GM18861 (cell line): Measurements from ENCODE around the gene KCTD3.

ENCODE experiments used
- ATAC-seq: cut with Tn5 transposase; IDR thresholded peaks from one replicate; pipeline ENCODE4 v1.9.1; 2021; ENCODE audit not compliant: unreplicated experiment

The KCTD3 gene

DNA sequence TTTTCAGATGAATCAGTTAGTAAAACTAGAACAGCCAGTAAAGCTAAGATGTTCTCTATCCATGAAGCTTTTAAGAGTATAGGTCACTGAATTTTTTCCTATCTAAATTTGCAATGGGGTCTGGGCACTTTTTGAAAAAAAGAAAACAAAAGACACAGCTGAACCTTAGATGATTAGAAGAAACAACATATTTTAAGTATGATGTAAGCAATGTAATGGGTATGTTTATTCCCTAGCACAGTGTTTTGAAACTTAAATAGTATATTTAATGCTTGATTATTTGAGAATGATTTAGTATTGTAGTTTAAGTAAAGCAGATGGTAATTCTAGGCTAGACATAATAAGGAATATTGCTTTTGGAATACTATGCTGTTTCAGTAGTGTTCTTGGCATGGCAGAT is 36.2 kb downstream of the KCTD3 start:
- ATAC-seq, result no peak

DNA sequence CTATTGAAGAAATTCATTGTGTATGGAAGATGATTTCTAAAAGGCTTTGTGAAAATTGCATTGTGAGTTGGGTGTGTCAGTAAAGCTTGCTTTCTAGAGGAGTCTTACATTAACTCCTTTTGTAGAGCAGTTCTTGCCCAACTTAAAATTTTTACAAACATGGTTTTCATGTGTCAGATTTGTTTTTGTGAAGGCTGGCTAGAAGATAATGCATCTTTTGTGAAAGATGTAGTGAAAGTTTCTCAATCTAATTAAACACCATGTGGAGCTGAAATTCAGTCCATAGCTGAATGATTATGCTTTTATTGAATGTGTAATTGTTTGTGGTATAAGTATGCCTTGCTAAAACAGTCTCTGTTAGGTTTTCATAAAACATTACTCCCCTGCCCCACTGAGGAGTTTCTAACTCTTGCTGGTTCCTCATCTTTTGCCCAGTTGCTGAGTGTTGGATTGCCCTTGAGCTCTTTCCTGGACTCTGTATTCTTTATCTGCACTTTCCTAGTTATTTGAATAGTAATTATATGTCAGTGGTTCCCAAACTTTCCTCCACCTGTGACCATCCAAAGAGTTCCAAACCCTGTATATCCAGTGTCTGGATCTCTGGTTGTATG is 38.0 kb downstream of the KCTD3 start:
- no peak for ATAC-seq

DNA sequence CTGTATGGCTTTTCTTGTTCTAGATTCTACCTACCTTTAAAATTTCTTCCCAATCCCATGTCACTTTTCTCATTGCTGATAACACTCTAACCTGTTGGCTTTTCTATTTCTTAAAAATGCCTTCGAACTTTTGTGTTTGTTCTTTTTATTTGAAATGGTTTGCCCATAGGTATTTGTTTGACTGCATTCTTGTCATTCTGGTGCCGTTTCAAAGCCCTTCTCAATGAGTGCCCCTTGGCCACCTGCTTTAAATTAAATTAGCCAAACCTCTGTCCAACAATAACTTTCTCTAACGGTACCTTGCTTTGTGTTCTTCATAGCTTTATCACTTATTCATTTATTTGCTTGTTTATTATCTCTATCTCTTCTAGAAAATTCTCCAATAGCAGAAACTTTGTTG is 38.9 kb downstream of the KCTD3 start:
- ATAC-seq, result no peak

DNA sequence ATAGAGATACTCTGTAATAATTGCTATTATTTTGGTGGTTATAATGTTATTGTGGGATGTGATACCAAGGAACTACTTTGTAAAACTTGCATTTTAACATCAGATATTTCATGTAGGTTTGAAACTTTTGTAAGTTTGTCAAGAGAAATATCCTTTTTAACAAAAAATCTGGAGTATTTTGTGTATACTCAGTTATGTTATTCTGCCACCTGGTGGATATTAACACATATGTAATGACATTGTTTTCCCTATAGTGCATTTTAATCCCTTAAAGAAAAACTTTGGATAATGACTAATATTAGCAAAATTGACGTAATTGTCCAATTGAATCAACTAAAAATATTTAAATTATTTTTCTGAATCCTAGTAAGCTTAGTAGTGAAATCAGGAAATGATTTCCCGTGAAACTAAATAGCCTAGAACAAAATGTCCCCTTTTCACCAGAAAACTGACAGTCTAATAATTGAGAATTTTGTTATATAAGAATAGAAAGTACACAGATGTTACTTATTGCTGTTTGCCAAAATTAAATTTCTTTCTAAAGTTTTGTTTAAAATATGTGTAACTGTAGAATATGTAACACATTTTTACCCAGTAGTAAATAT is 39.6 kb downstream of the KCTD3 start:
- peak; percentile 53 for ATAC-seq

DNA sequence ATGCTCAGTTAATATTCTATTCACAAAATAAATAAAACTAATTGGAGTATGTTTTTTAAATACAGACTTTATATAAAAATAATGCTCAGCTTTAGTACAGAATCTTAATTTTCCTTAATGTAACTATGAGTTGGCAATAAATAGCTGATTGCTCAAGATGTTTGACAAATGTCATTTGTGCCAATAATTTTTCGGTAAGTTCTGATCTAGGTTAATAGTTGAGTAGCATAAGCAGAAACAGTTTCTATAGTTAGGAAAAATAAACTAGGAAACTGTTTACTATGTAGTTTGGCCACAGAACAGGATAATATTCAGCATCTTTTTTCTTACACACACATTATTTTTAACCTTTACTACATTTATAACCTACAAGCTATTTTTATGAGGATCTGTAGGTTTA is 40.3 kb downstream of the KCTD3 start:
- ATAC-seq, result no peak

DNA sequence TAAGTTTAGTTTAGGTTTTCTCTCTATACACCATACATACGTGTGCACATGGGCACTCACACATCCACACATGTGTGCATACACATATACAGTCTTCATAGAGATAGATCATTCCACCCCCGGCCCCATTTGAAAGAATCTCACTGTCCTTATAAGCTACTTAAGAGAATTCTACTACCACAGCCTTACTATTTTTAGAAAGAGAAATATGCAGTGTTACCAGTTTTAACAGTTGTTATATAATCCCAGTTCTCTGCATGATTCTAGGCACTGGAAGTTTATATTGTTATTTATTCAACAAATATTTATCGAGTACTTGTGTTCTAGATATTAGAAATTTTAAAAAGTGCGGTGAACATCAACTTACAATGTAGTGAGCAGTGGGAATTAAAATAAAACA is 41.5 kb downstream of the KCTD3 start:
- no peak for ATAC-seq

DNA sequence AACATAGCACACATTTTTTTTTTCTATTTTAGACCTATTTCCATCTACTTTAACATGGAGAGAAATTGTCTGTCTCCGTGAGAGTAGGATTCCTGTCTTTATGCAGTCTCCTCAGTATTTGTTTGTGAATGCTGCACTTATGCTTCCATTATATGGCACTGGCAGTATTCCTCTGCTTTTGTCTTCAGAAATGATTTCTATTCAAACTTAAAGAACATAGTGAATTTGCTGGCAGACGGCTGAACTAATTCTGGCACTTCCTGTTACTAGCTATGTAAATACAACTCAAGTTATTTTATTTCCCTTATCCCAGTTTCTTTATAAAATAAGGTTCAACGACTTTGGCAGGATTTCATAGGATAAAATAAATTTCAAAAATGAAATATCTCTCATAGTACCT is 45.3 kb downstream of the KCTD3 start:
- ATAC-seq, result no peak

DNA sequence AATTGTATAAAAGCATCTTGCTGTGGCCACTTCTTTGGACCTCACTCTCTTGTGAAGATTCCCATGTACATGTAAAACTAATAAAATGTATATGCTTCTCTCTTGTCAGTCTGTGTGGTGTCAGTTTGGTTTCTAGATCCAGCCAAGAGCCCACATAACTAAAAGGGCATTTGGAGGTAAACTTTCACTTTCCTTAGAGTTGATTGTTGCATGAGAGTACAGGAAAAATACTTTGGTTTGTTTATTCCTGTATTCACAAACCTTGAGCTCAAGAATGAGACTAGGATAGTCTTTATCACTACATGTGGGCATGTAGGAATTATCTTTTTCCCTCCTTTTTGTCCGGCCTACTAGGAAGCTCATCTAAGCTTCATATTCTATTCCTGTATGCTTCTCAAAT is 50.9 kb downstream of the KCTD3 start:
- no peak for ATAC-seq

DNA sequence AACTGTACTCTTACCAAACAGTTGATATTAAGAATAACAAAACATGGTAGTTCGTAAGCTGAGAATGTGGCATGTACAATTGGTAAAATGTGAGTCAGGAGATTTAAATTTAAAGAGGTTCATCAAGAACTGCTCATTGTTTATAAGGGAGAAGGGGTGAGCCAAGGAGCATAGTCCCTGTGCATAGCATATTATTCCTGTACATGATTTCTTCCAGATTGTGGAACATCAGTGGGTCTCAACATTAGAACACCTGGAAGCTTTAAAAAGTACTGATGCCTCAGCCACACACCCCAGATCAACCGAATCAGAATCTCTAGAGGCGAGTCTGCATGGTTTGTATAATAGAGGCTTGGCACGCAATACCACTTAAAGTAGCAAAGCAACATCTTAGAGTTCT is 56.1 kb downstream of the KCTD3 start:
- ATAC-seq, result no peak

DNA sequence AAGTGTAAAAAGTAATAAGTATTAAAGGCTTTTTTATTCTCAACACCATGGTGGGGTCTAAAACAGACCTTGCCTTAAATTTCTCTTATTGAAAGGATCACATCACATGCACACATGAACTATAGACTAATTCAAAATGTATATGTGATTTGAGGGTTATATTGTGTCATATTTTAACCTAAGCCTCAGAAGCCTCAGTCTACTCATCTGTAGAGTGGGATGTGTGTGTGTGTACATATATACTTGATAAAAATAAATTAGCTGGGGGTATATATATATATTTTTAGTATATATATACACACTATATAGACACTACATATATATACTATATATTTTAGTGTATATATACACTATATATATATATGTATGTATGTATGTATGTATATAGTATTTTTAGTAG is 58.8 kb downstream of the KCTD3 start:
- no peak for ATAC-seq

DNA sequence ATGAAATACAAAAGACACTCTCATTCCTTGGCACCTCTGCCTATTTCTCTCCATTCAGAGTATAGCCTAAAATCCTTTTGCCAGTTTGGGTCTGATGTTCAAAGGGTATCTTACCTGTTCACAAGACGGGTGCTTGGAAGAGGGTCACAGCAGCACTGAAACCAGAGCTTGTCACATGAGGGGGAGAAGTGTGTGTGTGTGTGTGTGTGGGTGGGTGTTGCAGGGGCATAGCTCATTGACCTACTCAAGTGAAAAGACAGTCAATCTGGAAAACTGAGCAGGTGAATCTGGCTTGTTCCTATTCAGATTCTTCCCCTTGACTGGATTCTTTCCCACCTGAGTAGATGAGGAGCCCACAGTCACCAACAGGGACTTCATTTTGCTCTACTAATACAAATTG is 63.9 kb downstream of the KCTD3 start:
- no peak for ATAC-seq

DNA sequence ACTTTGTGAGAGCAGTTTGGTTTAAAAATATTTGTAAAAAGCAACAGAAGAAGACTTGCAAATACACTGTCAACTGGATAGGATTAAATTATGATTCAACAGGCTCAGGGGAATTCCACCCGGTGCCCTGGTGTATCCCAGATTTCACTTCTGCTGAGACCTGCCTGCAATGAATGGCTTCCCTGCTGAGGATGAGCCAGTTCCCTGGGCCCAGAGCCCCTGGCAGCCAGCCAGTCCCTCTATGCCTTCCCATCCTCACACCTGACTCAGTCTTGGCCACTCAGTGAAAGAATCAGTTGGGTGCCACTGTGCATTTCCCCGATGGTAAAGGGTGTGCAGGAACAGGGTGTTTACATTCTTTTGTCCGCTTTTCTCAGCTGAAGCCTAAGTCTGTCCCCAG is 64.4 kb downstream of the KCTD3 start:
- ATAC-seq, result no peak

DNA sequence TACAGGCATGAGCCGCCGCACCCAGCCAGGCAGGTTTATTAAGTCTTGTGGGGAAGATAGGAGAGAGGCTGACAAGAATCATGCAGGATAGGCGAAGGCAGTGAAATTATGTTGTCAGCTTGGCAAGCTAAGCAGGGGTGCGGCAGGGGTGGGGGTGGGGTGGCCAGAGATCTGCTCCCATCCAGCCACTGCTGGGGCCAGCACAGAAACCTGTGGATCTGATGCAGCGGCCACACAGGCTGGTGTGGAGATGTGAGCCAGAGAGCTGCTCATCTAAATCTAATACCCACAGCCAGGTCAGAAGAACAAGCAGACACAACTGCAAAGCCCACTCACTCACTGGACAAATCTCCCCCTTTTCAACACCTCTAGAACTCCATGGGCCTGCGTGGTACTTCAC is 68.7 kb downstream of the KCTD3 start:
- ATAC-seq, result no peak

DNA sequence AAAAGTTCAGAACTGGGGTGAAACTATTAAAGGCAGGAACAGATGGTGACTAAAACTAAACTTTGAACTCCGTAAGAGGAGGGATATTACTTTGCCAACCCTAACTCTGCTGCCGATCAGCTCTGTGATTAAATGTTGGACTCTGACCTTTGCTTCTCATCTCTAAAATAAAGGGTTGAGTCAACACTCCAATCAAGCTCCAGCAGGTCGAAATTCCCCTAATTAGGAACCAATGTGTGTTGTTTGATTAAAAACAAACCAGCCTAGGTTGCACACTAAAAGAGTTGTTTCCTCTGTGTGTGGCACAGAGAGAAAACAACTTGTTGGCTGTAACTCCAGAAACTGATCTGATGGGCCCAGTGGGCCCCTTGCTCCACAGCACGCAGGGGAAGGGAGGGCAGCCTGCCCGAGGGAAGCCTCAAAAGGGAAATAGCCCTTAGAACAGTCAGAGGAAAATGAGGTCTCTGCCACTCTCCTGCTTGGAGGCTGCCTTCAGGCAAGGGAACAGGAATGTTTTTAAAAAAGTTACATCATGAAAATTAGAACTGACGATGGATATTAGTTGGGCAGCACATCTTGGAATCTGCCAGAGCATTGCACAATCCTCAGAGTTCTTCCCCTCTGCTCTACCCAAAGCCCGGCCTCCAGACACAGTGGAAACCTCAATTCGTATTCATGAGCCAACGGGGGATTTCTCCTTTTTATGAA is 69.3 kb downstream of the KCTD3 start:
- no peak for ATAC-seq

DNA sequence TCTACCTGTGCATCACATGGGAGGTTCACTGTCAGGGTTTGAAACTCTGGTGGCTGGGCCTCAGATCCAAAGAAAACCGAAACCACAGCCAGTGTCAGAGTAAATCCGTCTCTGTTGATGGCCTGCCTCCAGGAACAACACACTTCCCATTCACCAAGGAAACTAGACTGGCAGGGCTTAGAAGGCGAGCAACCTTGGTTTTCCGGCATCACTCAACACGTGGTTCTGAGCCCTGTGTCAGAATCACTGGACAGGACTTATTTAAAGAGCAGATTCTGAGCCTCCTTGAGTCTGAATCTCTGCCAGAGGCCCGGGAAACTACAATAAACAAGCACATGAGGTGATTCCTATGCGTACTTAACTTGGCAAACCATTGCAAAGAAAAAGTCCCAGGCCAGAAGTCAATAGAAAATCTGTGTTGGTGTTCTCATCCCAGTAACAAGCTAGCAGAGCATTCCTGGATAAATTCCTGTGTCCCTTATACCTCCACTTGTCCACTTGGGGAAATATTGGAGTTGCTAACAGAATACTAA is 70.0 kb downstream of the KCTD3 start:
- ATAC-seq, result no peak

DNA sequence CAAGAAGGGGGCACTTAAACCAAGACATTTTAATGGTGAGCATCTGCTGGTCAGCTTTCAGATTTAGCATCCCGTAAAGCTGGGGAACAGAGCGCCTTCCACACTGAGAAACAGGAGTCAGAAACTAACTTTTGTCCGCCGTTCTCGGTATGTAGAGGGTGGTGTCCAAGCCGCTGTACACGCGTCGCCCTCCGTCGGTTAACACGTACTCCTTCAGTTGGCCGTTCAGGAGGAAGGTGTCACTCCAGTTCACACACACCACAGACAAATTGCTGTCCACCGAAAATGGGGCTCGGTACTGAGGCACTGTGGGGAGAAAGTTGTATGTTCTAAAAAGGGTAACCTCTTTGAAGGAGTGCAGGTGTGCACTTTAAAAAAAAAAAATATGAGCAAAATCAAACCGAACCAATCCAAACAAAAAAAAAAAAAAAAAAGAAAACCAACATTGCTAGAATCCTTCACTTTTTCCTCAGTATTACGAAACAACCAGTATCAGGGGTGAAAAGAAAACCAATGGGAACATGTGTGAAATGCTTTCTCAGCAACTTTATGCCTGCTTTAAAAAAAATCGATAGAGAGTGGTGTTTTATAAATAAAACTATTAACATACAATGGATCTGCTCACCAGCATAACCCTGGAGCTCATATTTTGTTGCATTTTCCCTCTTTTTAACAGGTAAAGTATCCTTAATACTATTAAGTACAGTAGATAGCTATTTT is 73.5 kb downstream of the KCTD3 start:
- ATAC-seq, result no peak

DNA sequence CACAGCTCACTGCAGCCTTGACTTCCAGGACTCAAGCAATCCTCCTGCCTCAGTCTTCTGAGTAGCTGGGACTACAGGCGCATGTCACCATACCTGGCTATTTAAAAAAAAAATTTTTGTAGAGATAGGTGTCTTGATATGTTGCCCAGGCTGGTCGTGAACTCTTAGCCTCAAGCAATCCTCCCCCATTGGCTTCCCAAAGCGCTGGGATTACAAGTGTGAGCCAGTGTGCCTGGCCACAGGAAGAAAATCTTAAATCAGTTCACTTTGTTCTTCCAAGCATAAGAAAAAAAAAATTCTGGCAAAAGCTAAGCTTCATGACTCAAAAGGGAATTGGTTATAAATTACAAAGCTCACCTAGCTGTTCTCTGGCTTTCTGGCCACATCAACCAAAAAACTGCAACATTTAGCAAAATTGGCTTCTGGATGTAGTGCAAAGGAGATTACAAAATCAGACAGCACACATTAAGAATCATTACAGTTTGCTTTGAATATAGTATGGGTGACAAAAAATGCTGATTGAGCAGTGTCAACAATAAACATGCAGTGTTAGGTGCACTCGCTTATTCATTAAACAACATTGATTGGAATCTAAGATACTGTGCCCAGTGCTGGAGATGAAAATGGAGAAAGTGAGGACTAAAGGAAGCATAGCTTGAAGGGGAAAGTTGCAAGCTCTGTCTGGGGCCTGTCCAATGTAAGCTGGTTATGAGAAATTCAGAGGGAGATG is 76.7 kb downstream of the KCTD3 start:
- ATAC-seq, result no peak

DNA sequence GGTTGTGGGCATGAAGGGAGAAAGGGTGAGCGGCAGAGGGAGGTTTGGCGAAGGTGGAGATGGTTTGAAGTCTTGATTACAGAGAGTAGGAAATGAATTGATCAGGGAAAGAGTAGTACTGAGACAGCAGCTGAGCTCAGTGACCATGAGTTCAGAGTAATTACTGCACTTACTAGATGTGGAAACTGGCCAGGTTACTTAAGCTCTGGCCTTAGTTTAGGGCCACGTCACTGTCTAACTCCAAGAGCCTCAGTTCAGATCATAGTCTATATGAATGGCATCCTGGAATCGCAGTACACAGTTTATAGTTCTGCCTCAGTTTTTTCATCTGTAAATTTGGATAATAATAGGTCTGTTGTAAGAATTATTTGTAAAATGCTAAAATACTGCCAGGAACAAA is 78.1 kb downstream of the KCTD3 start:
- ATAC-seq, result no peak

DNA sequence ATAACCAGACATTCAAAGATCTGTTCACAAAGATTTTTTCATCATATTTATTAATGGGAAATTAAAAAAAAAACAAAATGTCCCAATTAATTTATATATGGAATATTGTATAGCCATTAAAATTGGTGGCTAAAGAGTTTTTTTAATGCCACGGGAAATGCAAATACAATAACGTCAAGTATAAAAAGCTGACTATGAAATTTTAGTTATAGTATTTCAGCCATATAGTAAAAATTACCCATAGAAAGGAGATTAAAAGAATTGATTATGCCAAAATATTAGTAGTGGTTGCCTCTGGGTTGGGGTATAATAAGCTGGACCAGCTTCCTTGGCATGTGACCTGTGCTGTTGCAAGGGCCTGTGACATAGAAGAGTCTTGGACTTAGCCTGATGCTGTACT is 78.8 kb downstream of the KCTD3 start:
- no peak for ATAC-seq

DNA sequence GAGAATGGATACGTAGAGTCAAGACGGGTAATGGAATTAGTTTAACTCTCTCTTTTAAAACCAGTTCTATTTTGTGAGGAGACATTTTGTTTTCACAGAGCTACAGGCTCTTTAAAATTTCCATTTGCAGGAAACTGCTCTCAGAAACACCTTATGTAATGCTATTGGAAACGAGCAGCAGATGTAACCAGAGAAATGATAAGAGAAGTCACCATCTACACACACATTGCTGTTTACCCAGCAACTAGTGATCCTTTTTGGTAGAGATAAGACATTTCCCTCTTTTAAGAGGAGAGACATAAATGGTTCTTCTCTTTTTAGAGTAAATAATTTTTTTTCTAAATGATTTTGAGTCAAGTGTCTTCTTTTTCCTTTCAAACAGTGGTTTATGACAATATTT is 80.6 kb downstream of the KCTD3 start:
- ATAC-seq, result no peak

DNA sequence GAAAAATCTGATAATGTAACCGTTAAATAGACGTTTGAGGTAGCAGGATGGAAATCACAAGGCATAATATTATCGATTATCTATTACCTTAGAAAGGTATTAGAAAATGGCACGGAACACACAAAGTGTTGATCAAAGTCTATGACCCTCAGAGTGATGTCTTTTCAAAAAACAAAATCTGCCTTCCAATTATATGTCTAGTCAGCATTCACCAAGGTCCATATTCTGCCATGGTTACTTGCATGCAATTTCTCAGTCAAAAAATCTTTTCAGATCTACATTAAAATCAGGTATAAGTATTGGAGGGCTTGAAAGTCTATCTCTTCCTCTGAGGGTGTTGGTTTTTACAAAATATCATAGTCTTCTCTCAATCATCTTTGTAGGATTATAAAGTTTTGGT is 81.9 kb downstream of the KCTD3 start:
- no peak for ATAC-seq
